Thyroid gland (tissue), 4 donors: ENCODE data around the gene HIPK2. TPM values are rescaled to one million over a fixed set of nuclear protein-coding genes. Genes with fewer than 3 reads are reported as not detected.

Source experiments
- DNase-seq, 2 donors: peaks; one replicate each; pipeline ENCODE4 v3.0.0-alpha.2; 2019
- H3K27ac ChIP-seq, 3 donors: fragments of 200-600 bp; sonication (generic); 1 replicate in 2 of 3; 2 replicates in 1 of 3; pipeline ENCODE4 v1.5.1; 2016 to 2019; ENCODE audit warnings: mild to moderate bottlenecking in 1 of 3, moderate library complexity in 1 of 3
- H3K27me3 ChIP-seq: fragments of 200-600 bp; sonication (generic); one replicate; pipeline ENCODE4 v1.5.1; 2019
- H3K36me3 ChIP-seq, 2 donors: fragments of 200-600 bp; sonication (generic); one replicate each; pipeline ENCODE4 v1.5.1; 2016 to 2019
- H3K4me1 ChIP-seq, 2 donors: fragments of 200-600 bp; sonication (generic); one replicate each; pipeline ENCODE4 v1.5.1; 2017 to 2019
- H3K4me3 ChIP-seq, 3 donors: fragments of 200-600 bp; sonication (generic); replicated peaks in 1 of 3; 1 replicate in 2 of 3; 2 replicates in 1 of 3; pipeline ENCODE4 v1.5.1; 2016; ENCODE audit warnings: mild to moderate bottlenecking in 1 of 3
- H3K9me3 ChIP-seq: fragments of 200-600 bp; sonication (generic); one replicate; pipeline ENCODE4 v1.5.1; 2017
- CTCF ChIP-seq, 6 experiments: fragments of 200-600 bp in 3 of 6; fragments of 450-650 bp in 3 of 6; sonication (generic) in 3 of 6; IDR thresholded peaks; one replicate each; pipeline ENCODE4 v1.5.1; 2016 to 2019; ENCODE audit warnings: antibody characterized with exemption in 6 of 6, mild to moderate bottlenecking in 2 of 6, inconsistent platforms in 1 of 6, moderate library complexity in 1 of 6
- POLR2A ChIP-seq, 2 donors: fragments of 450-650 bp; IDR thresholded peaks; one replicate each; pipeline ENCODE4 v1.6.1; 2017; ENCODE audit warnings: antibody characterized with exemption in 2 of 2, mild to moderate bottlenecking in 2 of 2, moderate library complexity in 1 of 2
- WGBS, 2 donors: methylation state at CpG; one replicate each; pipeline ENCODE4 v1.1.5; 2017; 5-methylcytosine and 5-hydroxymethylcytosine counted together
- intact Hi-C: fragments of 100-400 bp; cut with DNase I; formaldehyde crosslinking; loops from one replicate; pipeline ENCODE4 v1.15.1; 2023
- total RNA-seq, 4 donors: library from RNA; depleted of rRNA; stranded (reverse); fragments of >200 nt; gene quantifications; one replicate each; pipeline ENCODE4 v1.2.3, GENCODE V29; 2016

HIPK2 gene
- total RNA-seq, 4 donors from 2014 or later, result 31.3 to 58.5 (median 41.0) TPM

- H3K27me3 ChIP-seq, result no peaks in the 10 kb centered on the region
- peaks cover 18 to 19% of the 10 kb centered on the region in 2 donors for H3K36me3 ChIP-seq
- WGBS, 2 donors, result 89% methylated on average over 20 of the region's 20 CpGs
- no peak overlapping the region for H3K27ac ChIP-seq
- intact Hi-C loops, result no loop called here
- no peaks in the 10 kb centered on the region for H3K4me1 ChIP-seq
- no peak for DNase-seq
- H3K9me3 ChIP-seq, result no peaks in the 10 kb centered on the region
- TF ChIP-seq POLR2A (IDR thresholded peaks at IDR 0.05), result no peak
- TF ChIP-seq CTCF (IDR thresholded peaks at IDR 0.05), result no peak
- no peak overlapping the region for H3K4me3 ChIP-seq
These were observed 206.6 kb downstream of the HIPK2 start for GRCh38 chr7:139571190-139571589.

GRCh38 chr7:139570626-139571025 lies 207.2 kb downstream of the HIPK2 start:
- Histone ChIP-seq H3K9me3 (no peaks in the 10 kb centered on the region), H3K27me3 (no peaks in the 10 kb centered on the region), H3K4me3 (no peak overlapping the region), H3K4me1 (no peaks in the 10 kb centered on the region), H3K36me3 (peaks cover 18 to 19% of the 10 kb centered on the region in 2 donors), H3K27ac (no peak overlapping the region)
- intact Hi-C loops, result no loop called here
- 84 to 90% methylated on average over 5 of the region's 5 CpGs for WGBS, 2 donors
- no peak for DNase-seq
- TF ChIP-seq POLR2A (IDR thresholded peaks at IDR 0.05), result no peak
- TF ChIP-seq CTCF (IDR thresholded peaks at IDR 0.05), result no peak

GRCh38 chr7:139570119-139570518 lies 207.7 kb downstream of the HIPK2 start:
- H3K27me3 ChIP-seq, result no peaks in the 10 kb centered on the region
- intact Hi-C loops, result no loop called here
- WGBS, 2 donors, result 89 to 90% methylated on average over 6 of the region's 8 CpGs
- DNase-seq, result no peak
- no peaks in the 10 kb centered on the region for H3K4me1 ChIP-seq
- no peak overlapping the region for H3K4me3 ChIP-seq
- H3K9me3 ChIP-seq, result no peaks in the 10 kb centered on the region
- TF ChIP-seq POLR2A (IDR thresholded peaks at IDR 0.05) (no peak), CTCF (IDR thresholded peaks at IDR 0.05) (peak in 1 of 6 experiments; percentile 3)
- peaks cover 18% of the 10 kb centered on the region in 2 donors for H3K36me3 ChIP-seq
- H3K27ac ChIP-seq, result no peak overlapping the region

- Histone ChIP-seq H3K4me3 (no peak overlapping the region), H3K9me3 (no peaks in the 10 kb centered on the region), H3K36me3 (peaks cover 7 to 11% of the 10 kb centered on the region in 2 donors), H3K4me1 (no peaks in the 10 kb centered on the region), H3K27me3 (no peaks in the 10 kb centered on the region), H3K27ac (no peak overlapping the region)
- no peak for DNase-seq
- no peak for TF ChIP-seq CTCF (IDR thresholded peaks at IDR 0.05)
- no peak for TF ChIP-seq POLR2A (IDR thresholded peaks at IDR 0.05)
- intact Hi-C loops, result no loop called here
- WGBS, 2 donors, result 98 to 99% methylated on average over 7 to 12 of the region's 12 CpGs
These were observed 208.8 kb downstream of the HIPK2 start for GRCh38 chr7:139568813-139569490.

GRCh38 chr7:139568346-139568675 lies 209.5 kb downstream of the HIPK2 start:
- TF ChIP-seq CTCF (IDR thresholded peaks at IDR 0.05) (no peak), POLR2A (IDR thresholded peaks at IDR 0.05) (no peak)
- H3K9me3 ChIP-seq, result no peaks in the 10 kb centered on the region
- intact Hi-C loops, result no loop called here
- no peak overlapping the region for H3K27ac ChIP-seq
- no peaks in the 10 kb centered on the region for H3K4me1 ChIP-seq
- no peak overlapping the region for H3K4me3 ChIP-seq
- WGBS, 2 donors, result 78 to 79% methylated on average over 6 of the region's 6 CpGs
- H3K27me3 ChIP-seq, result no peaks in the 10 kb centered on the region
- DNase-seq, result no peak
- peaks cover 5 to 6% of the 10 kb centered on the region in 2 donors for H3K36me3 ChIP-seq
